Endodermal cell (in vitro differentiated cells): ENCODE measurements around the gene CCDC73. TPM values are rescaled to one million over a fixed set of nuclear protein-coding genes. Genes with fewer than 3 reads are reported as not detected.

Experiments
- DNase-seq: peaks from one replicate; pipeline ENCODE4 v3.0.0-alpha.2; 2017
- H3K27ac ChIP-seq: 2 replicates; pipeline ENCODE4 v1.5.1; 2013; ENCODE audit warnings: mild to moderate bottlenecking, low read depth, low read length, moderate library complexity
- H3K27me3 ChIP-seq: 2 replicates; pipeline ENCODE4 v1.6.1; 2013; ENCODE audit warnings: mild to moderate bottlenecking, low read length, moderate library complexity; ENCODE audit not compliant: insufficient read depth, control insufficient read depth, poor library complexity, severe bottlenecking
- H3K36me3 ChIP-seq: 2 replicates; pipeline ENCODE4 v1.7.0; 2013; ENCODE audit warnings: mild to moderate bottlenecking, low read length, moderate library complexity; ENCODE audit not compliant: control insufficient read depth, insufficient read depth
- H3K4me1 ChIP-seq: one replicate; pipeline ENCODE4 v1.7.0; 2013; ENCODE audit warnings: low read length; ENCODE audit not compliant: control insufficient read depth, insufficient read depth
- H3K4me3 ChIP-seq: 2 replicates; pipeline ENCODE4 v1.5.1; 2013; ENCODE audit warnings: mild to moderate bottlenecking, low read length, moderate library complexity
- H3K9ac ChIP-seq: 2 replicates; pipeline ENCODE4 v1.6.1; 2013; ENCODE audit warnings: mild to moderate bottlenecking, low read length, moderate library complexity; ENCODE audit not compliant: poor library complexity, severe bottlenecking; ENCODE audit errors: extremely low read depth
- H3K9me3 ChIP-seq: 2 replicates; pipeline ENCODE4 v1.6.1; 2013; ENCODE audit warnings: mild to moderate bottlenecking, low read length, moderate library complexity; ENCODE audit not compliant: control insufficient read depth
- H3K27ac Mint-ChIP-seq: 2 replicates; pipeline ENCODE4 v1.8.0; 2020; ENCODE audit warnings: mixed read lengths
- H3K27me3 Mint-ChIP-seq: 2 replicates; pipeline ENCODE4 v1.8.0; 2021; ENCODE audit warnings: mild to moderate bottlenecking, mixed read lengths; ENCODE audit not compliant: insufficient read depth
- H3K36me3 Mint-ChIP-seq: 2 replicates; pipeline ENCODE4 v1.8.0; 2020; ENCODE audit warnings: low read depth, mixed read lengths
- H3K4me1 Mint-ChIP-seq: 2 replicates; pipeline ENCODE4 v1.8.0; 2020; ENCODE audit warnings: mixed read lengths
- H3K4me3 Mint-ChIP-seq: 2 replicates; pipeline ENCODE4 v1.8.0; 2020; ENCODE audit warnings: mild to moderate bottlenecking, moderate library complexity, mixed read lengths
- H3K9me3 Mint-ChIP-seq: 2 replicates; pipeline ENCODE4 v1.8.0; 2020; ENCODE audit warnings: mild to moderate bottlenecking, mixed read lengths
- WGBS, 2 experiments: methylation state at CpG; one replicate each; pipeline versions ENCODE4 v1.1.5 to v1.1.7; 2013; ENCODE audit warnings: missing lambda C conversion rate in 2 of 2, mixed read lengths in 1 of 2; ENCODE audit not compliant: insufficient coverage in 1 of 2, insufficient read length in 1 of 2; 5-methylcytosine and 5-hydroxymethylcytosine counted together
- total RNA-seq, 2 donors: library from RNA; stranded (reverse); fragmentation: NEBNext Ultra II Directional in 1 of 2; extraction: Animal tissue kit (Norgen Biotek cat#: 25700) in 1 of 2; gene quantifications; 2 replicates in 1 of 2; 3 replicates in 1 of 2; pipeline ENCODE4 v1.2.1, GENCODE V29; 2021
- TF ChIP-seq, protein P1 (sequence below): fragments of 200-600 bp; sonication (generic); conservative IDR thresholded peaks from 2 replicates; pipeline ENCODE4 v1.5.0; 2021; ENCODE audit warnings: antibody characterized with exemption, mild to moderate bottlenecking

Gene CCDC73
- total RNA-seq, 2 donors from 2014 or later, result not detected

DNA sequence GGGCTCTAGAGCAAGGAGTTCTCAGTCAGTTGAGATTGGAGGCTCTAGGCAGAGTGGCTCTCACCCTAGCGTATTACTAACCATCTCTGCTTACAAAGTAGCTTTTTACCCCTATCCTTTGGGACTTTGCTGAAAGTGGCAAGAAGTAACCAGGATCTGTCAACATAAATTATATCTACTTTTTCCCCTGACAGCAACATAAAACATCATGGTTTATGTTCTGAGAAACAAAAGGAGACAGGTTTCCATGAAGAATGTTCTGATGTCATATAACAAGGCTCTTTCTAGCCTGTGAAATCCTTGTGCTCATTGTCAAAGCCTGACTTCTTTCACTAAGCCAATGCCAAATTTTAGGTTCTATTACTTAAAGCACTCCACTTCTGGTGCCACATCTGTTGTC, 218.0 kb downstream of the CCDC73 start:
- Histone ChIP-seq H3K9ac (no peak overlapping the region), H3K4me3 (no peak overlapping the region), H3K9me3 (no peaks in the 10 kb centered on the region), H3K27me3 (no peaks in the 10 kb centered on the region), H3K4me1 (no peaks in the 10 kb centered on the region), H3K36me3 (no peaks in the 10 kb centered on the region), H3K27ac (no peak overlapping the region)
- TF ChIP-seq, protein P1, sequence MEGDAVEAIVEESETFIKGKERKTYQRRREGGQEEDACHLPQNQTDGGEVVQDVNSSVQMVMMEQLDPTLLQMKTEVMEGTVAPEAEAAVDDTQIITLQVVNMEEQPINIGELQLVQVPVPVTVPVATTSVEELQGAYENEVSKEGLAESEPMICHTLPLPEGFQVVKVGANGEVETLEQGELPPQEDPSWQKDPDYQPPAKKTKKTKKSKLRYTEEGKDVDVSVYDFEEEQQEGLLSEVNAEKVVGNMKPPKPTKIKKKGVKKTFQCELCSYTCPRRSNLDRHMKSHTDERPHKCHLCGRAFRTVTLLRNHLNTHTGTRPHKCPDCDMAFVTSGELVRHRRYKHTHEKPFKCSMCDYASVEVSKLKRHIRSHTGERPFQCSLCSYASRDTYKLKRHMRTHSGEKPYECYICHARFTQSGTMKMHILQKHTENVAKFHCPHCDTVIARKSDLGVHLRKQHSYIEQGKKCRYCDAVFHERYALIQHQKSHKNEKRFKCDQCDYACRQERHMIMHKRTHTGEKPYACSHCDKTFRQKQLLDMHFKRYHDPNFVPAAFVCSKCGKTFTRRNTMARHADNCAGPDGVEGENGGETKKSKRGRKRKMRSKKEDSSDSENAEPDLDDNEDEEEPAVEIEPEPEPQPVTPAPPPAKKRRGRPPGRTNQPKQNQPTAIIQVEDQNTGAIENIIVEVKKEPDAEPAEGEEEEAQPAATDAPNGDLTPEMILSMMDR, result no peak
- no peaks in the 10 kb centered on the region for H3K36me3 Mint-ChIP-seq
- peaks cover 7% of the 10 kb centered on the region for H3K4me1 Mint-ChIP-seq
- H3K9me3 Mint-ChIP-seq, result peaks cover 2% of the 10 kb centered on the region
- no peak for DNase-seq
- no peaks in the 10 kb centered on the region for H3K27me3 Mint-ChIP-seq
- no peak overlapping the region for H3K27ac Mint-ChIP-seq
- WGBS, 2 experiments, result 92% methylated on average over 1 of the region's 1 CpG; no CpG with 5 or more reads in 1 of the 2 experiments
- no peak overlapping the region for H3K4me3 Mint-ChIP-seq

DNA sequence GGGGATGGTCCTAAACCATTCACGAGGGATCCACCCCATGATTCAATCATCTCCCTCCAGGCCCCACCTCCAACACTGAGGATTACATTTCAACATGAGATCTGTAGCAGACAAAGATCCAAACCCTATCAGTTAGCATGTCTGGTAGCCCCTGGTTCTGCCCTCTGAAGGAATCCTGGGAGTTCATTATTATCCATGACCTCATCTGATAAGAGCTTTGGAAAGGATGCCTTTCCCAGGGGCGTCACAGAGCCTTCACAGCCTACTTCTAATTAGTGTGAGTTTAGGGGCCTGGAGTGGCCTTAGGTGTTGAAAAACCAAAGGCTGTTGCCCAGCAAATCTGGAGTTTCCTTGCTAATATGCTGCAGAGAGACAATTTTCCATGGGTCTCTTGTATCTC, 219.4 kb downstream of the CCDC73 start:
- Histone ChIP-seq H3K27me3 (no peaks in the 10 kb centered on the region), H3K4me1 (no peaks in the 10 kb centered on the region), H3K27ac (no peak overlapping the region), H3K4me3 (no peak overlapping the region), H3K9me3 (no peaks in the 10 kb centered on the region), H3K9ac (no peak overlapping the region), H3K36me3 (no peaks in the 10 kb centered on the region)
- WGBS, 2 experiments, result 64 to 91% methylated on average over 1 to 2 of the region's 2 CpGs
- Mint-ChIP-seq H3K9me3 (peaks cover 2% of the 10 kb centered on the region), H3K36me3 (no peaks in the 10 kb centered on the region), H3K4me3 (no peak overlapping the region), H3K27me3 (peaks cover 6% of the 10 kb centered on the region), H3K27ac (no peak overlapping the region), H3K4me1 (peaks cover 7% of the 10 kb centered on the region)
- TF ChIP-seq, protein P1, result no peak
- no peak for DNase-seq

- no peak overlapping the region for H3K9ac ChIP-seq
- no peaks in the 10 kb centered on the region for H3K27me3 ChIP-seq
- DNase-seq, result no peak
- no peak overlapping the region for H3K27ac ChIP-seq
- Mint-ChIP-seq H3K4me3 (no peak overlapping the region), H3K27ac (no peak overlapping the region), H3K4me1 (peaks cover 7% of the 10 kb centered on the region), H3K27me3 (peaks cover 6% of the 10 kb centered on the region), H3K9me3 (peaks cover 2% of the 10 kb centered on the region), H3K36me3 (no peaks in the 10 kb centered on the region)
- no peaks in the 10 kb centered on the region for H3K9me3 ChIP-seq
- H3K4me1 ChIP-seq, result no peaks in the 10 kb centered on the region
- 96 to 100% methylated on average over 3 to 4 of the region's 4 CpGs for WGBS, 2 experiments
- no peak overlapping the region for H3K4me3 ChIP-seq
- H3K36me3 ChIP-seq, result no peaks in the 10 kb centered on the region
- TF ChIP-seq, protein P1, result no peak
These were observed 220.0 kb downstream of the CCDC73 start for GRCh38 chr11:32574421-32574820.
